Kidney glomerular epithelial cell (primary cell): ENCODE results near the gene HMGB4.

Experiments
- DNase-seq: peaks from one replicate; lab custom pipeline; 2025; lab: John Stamatoyannopoulos, UW

The HMGB4 gene, protein sequence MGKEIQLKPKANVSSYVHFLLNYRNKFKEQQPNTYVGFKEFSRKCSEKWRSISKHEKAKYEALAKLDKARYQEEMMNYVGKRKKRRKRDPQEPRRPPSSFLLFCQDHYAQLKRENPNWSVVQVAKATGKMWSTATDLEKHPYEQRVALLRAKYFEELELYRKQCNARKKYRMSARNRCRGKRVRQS

DNA sequence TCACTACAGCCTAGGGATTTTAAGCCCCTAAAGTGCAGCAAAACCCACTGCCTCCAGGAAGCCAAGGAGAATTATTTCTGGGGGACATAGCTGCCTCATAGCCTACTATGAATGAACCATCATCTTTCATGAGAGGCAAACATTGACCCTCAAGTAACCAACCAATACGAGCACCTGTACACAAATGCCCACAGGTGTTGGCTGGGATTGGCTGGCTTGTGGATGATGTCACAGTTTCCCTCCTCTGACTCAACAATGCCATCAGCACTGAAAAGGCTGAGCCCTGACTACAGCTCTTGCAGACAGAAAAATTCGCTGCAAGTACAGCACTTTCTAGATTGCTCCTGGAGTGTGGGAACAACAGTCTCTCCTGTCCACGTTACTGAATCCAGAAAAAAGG, at the start of gene HMGB4:
TSS of gene HMGB4 (plus strand) at position 301 of the 400 bp plus-strand sequence. CDS start 113 bp downstream, outside the sequence.
- DNase-seq = no peak

DNA sequence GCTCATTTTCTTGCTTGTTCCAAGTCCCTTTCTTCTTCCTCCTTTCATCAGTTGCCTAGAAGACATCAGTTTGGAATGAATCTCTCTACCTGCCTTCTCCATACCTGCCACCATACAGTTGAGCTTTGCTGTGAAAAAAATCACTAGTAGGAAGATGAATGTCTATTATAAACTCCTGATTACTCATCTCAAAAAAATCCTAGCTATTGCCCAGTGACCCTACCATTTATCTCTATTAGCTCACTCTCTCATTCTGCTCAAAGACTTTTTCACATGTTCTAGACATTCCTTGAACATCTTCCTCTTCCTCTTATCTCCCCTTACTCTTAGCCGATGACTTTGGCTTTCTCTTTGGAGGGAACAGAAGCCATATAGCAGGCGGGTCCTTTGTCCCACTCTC, 49.7 kb upstream of the HMGB4 start:
- DNase-seq = peak; percentile 70

DNA sequence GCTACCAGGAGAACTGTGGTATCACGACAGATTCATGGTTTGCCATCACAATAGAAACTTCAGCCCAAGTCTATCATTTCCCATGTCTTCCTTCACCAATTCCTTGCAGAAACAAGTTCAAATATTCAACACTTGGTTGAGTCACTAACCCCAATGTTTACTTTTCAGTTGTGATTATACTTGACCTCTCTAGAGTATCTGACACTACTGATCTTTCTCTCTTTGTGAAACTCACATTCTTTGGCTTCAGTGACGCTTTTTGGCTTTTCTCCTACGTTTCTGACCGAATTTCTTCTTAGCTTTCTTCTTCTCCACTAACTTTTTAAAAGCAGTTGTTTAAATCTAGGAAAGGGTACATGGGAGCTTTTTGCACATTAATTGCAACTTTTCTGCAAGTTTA, 48.8 kb upstream of the HMGB4 start:
- peak; percentile 22 for DNase-seq

DNA sequence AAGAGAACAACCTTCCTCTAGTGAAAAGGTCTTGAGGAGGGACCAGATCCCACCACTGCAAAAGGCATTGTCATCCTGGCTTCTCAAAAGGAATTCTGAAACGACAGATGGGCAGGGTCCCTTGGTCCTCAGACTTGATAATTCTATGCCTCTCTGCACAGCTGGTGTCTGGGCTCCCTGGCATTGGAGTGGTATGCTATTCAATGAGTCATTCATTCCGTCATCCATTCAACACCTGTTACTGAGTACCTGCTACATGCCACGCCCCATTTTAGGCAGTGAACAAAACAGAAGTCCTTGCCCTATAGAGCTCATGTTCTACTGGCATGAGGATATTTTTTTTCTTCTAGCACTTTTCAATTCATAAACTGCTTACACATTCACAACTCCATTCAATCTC, 45.8 kb upstream of the HMGB4 start:
- DNase-seq = no peak

DNA sequence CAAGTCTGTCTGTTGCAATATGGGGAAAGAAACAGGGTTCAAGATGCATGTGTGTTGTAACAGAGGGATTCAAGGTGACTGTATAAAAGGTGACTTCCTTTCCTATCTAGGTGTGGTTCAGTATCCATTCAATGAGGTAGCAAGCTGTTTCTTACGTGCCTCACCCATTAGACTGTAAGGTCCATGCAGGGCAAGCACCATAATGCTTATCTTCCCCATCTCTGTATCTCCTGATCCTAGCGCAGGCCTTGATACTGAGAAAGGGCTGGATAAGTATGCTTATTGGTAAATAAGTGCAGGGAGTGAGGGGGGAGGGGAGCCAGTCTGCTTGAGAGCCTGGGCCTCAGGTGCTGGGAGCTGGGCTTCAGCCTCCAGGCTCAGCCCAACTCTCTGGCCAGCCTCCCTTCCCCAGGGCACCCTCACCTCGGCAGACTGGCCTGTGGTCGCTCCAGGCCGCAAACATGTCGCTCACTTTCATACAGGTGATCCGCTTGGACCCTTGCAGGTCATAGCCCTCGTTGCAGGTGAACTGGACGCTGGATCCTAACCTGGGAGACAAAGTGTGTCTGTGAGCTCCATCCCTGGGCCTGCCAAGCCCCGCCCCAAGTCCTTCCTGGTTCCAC, 44.5 kb upstream of the HMGB4 start:
- no peak for DNase-seq

DNA sequence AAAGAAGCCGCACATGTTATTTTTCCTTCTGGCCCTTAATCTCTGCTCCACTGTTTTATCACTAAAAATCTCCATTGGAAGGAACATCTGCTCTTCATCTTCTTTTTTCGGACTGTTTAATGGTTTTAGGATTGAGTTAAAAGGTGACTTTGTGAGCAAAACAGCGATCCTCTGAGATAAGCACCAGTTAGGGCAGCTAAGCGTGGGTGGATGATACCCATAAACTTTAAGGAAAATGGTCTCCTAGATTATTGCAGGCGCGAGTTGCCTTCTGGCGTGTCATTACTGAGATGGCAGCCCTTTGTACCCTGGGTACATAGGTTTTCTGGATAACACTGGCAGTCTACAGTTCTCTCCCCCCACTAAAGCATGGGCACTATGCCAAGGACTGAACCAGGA, 44.0 kb upstream of the HMGB4 start:
- no peak for DNase-seq

DNA sequence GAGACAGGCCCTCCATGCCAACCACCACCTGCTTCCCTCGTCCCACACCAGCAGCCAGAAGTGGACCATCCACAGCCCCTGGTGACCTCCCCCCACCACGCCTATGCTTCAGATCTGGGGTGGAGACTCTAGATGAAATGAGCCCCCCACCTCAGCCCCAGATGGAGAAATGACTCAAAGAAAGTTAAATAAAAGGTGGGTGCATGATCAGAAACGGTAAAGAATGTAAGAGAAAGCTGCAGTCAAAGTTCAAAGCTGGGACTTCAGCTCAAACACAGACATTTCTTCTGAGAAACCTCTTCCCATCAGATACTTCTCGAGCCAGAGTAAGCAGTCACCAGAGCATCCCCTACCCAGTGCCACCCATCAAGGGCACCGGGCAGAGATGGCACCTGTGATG, 43.1 kb upstream of the HMGB4 start:
- DNase-seq = no peak

DNA sequence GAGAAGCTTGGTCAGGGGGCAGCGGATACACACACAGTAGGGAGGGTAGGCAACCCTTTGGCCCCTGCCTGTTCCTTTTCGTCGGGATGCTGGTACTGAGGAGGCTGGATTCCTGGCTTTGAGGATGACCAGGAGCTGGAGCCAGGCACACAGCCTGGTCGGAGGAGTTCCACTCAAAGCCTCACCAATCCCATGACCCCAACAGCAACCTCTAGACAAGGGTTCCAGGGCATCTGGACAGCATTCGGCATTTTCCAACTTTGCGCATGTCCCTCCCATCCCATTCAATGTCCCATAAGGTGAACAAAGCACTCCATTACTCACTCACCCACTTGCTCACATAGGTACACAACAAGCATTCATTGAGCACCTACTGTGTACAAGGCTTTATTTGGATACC, 42.6 kb upstream of the HMGB4 start:
- DNase-seq = no peak

DNA sequence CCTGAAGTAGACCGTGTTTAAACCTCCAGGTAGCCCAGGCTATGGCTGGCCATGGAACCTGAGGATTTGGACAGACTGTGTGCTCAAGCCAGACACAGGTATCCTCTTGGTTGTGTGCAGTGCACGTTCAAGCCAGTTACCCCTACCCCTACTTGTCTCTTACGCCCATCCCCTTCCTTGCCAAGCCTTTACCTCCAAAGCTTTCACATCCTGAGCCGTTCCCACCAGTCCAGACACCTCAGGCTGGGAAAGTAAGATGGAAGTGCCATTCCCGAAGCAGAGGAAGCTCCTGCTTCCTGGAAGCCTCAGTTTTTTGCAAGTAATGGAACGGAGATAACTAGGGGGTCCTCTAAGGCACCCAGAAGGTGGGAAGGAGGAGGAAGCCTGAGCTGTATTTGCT, 41.5 kb upstream of the HMGB4 start:
- DNase-seq = no peak

DNA sequence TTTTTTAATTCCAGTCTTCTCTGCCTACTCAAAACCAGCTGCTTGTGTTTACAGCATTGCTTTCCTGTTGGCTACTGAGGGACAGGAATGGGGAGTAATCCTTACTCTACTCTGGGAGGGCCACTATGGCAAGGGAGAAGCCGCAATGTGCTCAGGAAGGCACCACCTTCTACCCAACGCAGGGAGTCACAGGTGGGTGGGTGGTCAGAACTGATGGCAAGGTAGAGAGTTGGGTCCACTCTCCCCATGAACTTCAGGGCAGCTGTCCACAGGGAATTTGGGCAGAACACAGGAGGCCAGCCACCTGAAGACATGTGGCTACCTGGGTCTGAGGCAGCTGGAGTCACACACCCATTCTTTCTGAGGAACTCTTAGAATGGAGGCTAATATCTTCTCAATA, 40.5 kb upstream of the HMGB4 start:
- DNase-seq = no peak

DNA sequence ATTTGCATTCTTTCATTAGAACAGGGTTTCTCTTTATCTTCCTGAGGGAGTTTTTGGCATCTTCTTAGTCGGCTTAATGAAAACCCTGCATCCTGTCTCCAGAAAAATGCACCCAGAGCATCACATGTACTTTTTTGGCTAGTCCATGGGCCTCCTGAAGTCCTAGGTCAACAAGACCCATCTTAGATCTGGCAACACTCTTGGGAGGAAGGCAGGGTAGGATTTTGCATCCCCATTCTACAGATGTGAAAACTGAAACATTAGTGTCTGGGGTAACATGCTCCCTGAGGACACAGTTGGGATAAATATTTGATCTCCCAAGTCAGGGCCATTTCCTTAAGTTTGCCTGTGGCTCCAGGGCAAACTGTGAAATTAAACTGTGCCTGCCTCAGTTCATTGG, 40.0 kb upstream of the HMGB4 start:
- DNase-seq = no peak

DNA sequence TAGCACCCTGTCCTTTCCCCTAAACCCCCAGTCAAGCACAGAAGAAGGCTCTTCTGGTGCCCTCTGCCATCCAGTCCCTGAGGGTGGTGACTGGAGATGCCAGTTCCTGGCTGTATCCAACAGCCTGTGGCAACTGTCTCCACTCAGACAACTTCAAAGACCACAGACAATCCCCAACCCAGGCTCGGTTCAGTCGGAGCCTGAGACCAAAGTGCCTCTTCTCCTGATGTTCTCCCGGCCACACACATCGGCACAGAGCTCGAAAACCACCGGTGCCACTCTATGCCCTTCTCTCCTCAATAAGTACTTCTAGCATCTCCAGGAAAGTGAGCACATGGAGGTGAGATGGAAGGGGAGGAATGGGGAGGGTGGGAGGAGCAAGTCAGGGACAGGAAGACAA, 39.6 kb upstream of the HMGB4 start:
- no peak for DNase-seq

DNA sequence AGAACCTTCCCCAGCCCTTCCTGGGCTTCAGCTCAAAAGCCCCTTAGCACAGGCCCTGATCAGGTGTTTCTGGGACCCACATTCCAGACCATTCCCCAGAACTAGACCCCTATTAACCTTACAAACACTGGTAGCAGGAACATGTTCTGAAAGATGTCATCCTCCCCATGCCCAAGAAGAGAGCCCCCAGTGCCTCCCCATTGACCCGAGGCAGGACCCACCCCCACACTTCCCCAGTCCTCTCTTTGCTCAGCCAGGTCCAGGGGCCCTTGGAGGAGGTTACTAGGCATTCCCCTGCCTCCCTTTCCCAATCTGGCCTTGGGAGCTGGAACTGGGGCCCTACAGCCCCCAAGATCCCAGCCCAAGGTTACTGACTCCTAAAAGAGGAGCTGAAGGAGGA, 38.9 kb upstream of the HMGB4 start:
- no peak for DNase-seq

DNA sequence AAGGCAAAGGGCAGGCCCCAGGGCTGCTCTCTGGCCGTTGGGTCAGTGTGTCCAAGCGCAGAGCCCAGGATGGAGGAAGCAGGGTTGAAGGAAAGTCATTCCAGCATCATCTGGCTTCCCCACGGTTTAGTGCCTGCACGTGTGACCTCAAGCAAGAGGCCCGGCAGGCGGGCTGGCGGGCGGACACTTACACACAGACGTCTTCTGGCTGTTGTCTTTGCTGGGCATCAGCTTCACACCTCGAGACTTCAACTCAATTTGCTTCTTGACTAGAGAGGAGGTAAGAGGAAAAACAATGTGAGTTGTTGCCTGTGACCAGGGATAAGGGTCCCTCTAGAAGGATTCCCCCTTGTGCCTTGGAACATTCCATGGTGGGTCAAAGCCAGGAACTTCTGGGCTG, 38.4 kb upstream of the HMGB4 start:
- no peak for DNase-seq

DNA sequence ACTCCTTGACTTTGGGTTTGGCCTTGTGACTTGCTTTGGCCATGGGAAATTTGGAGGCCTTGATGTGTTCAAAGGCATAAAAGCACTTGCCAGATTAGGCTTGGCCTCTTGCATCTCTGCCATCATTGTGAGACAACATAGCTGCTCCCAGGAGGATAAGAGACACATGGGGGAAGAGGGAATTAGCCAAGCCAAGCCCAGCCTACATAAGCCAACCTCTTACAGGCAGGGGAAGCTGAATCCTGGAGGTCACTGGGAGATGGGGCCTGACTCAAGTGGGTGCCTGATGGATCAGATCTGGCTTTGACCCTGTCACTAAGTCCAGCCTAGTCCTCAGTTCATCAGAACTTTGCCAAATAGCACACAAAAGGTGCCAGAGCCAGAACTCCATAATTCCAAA, 37.6 kb upstream of the HMGB4 start:
- DNase-seq = no peak

DNA sequence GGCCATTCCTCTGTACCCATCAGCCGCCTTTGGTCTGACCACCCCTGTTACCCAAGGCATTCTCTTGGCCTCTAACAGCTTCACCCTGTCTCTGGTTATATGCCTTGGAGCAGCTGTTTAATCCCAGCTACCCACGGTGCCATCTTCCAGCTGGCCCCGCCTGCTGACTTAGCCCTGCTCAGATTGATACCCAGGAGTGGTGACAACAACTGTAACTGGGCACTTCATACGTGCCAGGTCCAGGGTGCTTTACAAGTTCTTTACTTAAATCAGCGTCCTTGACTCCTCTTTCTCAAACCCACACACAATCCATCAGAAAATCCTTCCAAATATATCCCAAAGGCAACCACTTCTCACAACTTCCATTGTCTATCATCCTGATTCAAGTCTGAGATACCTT, 37.2 kb upstream of the HMGB4 start:
- no peak for DNase-seq

DNA sequence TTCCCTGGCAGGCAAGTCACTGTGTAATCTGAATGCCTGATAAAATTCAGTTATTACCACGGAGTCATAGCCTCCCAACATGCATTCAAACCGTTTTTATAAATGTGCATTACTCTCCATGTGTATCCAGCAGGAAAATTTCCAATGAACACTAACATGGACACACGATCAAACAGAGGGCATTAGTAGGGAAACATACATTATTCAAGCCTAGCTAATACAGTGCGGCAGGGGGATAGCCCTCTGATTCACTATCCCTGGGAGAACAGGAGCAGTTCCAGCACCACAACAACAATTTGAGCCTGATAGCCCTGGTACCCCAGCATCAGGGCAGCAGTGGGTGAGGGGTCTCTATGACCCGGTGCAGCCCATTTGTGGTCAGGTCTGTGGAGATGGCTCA, 35.8 kb upstream of the HMGB4 start:
- no peak for DNase-seq

DNA sequence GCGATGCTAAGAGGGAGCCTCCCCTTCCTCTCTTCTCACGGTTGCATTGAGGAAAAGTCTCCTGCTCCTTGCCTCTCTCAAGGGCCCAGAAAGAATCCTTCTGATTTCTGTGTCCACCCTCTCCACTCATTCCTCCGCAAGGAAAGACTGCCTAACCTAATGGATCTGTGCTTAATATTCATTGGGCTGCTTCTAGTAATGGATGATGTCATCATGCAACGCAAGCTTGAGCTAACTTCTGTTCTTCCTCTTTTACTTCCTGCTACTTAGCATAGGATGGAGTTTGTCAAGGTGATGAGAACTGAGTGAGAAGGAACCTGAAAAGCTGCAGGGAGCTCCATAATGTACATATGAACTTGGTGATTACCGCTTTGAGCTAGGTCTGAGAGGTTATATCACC, 35.2 kb upstream of the HMGB4 start:
- DNase-seq = no peak

DNA sequence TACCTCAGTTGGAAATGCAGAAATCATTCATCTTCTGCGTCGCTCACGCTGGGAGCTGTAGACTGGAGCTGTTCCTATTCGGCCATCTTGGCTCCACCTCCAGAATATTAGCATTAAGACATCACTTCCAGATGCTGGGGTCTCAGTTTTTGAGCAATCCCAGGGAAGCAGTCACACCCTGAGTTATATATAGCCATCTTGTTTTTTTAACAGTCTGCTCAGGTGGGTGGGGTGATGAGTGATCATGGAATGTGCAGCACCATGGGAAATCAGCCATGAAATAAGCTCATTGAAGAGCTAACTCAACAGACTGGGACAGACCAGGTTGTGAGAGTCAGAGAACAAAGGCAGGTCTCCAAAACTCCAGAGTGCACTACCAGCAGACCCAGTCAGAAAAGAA, 27.0 kb upstream of the HMGB4 start:
- no peak for DNase-seq

DNA sequence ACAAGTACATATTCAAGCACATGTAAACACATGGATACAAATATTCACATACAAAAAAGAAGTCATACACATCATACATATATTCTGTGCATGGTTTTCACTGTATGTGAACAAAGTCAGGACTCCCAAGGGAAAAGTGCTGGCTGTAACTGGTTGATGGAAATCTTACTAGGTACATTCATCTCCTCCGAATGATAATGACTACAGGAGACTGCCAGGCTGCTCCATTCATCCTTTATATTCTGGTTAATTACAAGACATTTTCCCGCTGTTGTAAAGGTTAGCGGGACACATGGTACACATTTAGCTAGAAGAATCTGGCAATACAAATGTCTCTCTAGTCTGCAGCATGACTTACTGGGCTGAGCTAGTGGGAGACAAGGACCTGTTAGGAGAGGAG, 26.2 kb upstream of the HMGB4 start:
- no peak for DNase-seq

DNA sequence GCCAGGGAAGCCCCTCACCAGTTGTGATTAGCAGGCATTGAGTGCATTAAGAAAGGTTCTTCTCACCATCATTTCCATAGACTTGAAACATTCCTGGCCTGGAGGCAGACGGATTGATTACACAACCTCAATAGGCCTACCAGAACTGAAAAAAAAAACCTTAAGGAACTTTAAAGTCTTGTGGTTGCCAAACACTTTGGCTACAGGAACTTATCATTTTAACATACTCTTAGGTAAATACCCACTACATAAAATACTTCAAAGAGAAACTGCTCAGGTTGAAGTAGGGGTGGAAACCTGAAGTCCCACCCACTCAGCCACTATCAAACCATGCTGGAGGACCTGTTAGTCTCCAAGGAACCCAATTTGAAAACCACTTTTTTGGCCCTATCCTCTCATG, 22.4 kb upstream of the HMGB4 start:
- DNase-seq = no peak

DNA sequence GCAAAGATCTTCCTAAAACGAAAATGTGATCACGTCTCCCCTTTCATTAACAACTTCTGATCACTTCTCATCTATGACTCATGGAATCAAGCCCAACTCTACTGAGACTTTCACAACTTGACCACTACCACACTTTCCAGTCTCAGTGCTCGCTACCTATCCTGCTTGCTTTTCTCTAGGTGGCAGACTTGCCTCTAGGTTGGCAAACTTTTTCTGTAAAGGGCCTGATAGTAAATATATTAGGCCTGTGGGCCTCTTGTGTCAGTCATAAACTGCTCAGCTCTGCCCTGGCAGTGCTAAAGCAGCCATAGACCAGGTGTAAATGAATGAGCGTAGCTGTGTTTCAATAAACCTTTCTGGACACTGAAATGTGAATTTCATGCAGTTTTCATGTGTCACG, 21.5 kb upstream of the HMGB4 start:
- DNase-seq = no peak

DNA sequence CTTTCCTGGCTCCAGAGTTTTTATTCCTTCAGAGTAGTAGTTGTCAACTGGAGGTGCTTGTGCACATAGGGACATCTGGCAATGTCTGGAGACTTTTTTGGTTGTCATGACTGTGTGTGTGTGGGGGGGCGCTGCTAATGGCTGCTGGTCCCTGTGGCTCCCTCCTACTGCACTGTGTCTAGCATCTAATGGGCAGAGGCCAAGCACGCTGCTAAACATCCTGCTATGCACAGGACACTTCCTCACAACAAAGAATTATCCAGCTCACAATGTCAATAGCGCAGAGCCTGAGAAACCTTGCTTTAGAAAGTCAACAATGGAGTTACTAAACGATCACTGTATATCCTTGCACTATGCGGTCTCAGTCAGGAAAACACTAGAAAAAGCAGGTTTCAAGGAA, 19.7 kb upstream of the HMGB4 start:
- no peak for DNase-seq

DNA sequence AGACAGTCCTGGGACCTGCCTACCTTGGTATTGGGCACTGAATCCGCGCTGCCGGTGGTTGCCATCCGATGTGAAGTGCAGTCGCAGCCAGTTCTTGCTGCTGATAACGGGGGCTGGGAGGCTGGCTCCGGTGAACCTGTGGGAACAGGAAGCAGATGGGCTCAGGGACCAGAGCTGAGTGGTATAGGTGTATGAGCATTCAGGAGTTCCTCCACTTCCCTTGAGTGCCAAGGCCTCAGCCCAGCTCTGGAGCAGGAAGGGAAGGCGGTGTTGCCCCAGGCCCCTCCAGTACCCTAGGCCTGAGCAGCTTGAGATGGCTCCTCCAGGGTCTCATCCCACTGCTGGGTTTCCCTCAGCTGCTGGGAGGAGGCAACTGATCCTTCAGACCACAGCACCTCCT, 17.0 kb upstream of the HMGB4 start:
- DNase-seq = no peak
